ENCODE data around the gene DYNC1I1.

DYNC1I1 gene

GRCh38 chr7:95772298-95772770 is at the start of gene DYNC1I1:
Gene DYNC1I1 (plus strand): TSS chr7:95772554. CDS start chr7:95804730, 32,176 bp downstream.
- Mint-ChIP-seq H3K9me3 (no peaks in the 10 kb centered on the region), H3K4me1 (ENCODE audit: low read depth) (peaks cover 4% of the 10 kb centered on the region), H3K27ac (no peak within 1 kb of the TSS), H3K4me3 (peak within 1 kb of the TSS; percentile 70), H3K27me3 (peaks cover 32% of the 10 kb centered on the region), H3K36me3 (ENCODE audit: low read depth) (no peaks in the 10 kb centered on the region)

DNA sequence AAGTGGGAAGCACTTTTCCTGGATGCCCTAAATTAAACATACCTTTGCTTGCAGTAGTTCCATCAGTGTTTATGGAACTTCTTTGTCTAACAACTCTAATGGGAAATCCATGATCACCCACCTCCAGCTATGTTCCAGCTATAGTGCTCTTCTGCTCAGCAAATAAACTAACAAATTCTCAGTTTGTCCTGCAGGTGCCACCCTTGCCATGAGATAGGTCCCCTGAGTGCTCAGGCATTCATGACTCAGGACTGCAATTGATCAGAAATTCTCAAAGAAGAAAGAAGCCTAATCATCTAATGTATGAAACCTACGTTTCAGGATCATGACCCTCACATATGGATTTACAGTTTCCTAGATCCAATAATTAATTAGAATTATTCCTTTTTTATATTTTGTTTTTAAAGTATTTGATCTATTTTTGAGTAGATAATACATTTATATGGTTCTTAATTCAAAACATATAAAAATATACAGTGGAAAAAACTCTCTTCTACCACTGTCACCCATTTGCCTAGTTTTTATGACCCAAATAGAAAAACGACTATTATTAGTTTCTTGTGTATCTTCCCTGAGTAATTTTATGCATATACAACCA is 48.7 kb upstream of the DYNC1I1 start:
- no peak overlapping the region for H3K27ac Mint-ChIP-seq
- no peaks in the 10 kb centered on the region for H3K4me1 Mint-ChIP-seq (ENCODE audit: low read depth)
- H3K4me3 Mint-ChIP-seq, result no peak overlapping the region
- H3K36me3 Mint-ChIP-seq (ENCODE audit: low read depth), result no peaks in the 10 kb centered on the region
- peaks cover 8% of the 10 kb centered on the region for H3K27me3 Mint-ChIP-seq
- H3K9me3 Mint-ChIP-seq, result no peaks in the 10 kb centered on the region

DNA sequence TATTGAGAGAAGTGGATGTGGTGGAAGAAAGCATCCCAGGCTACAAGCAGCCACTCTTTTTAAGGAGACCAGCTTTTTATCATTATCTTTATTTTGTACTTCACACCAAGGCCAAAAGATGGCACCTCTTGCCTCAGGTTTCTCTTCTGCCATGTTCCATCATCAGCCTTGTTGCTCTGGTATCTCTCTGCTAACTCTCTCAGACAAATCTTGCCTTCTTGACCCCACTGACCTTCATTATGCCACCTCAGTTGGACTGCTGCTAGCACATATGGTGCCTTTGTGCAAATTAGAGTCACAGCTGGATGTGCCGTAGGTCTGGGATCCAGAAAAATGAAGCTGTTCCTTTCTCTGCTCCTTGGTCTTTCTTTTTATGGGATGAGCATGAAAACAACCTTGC is 47.1 kb upstream of the DYNC1I1 start:
- Mint-ChIP-seq H3K9me3 (no peaks in the 10 kb centered on the region), H3K4me1 (ENCODE audit: low read depth) (no peaks in the 10 kb centered on the region), H3K27ac (no peak overlapping the region), H3K27me3 (peaks cover 8% of the 10 kb centered on the region), H3K4me3 (no peak overlapping the region), H3K36me3 (ENCODE audit: low read depth) (no peaks in the 10 kb centered on the region)

GRCh38 chr7:95730493-95731280 is 41.7 kb upstream of the DYNC1I1 start:
- Mint-ChIP-seq H3K4me1 (ENCODE audit: low read depth) (no peaks in the 10 kb centered on the region), H3K27ac (no peak overlapping the region), H3K9me3 (no peaks in the 10 kb centered on the region), H3K36me3 (ENCODE audit: low read depth) (no peaks in the 10 kb centered on the region), H3K27me3 (no peaks in the 10 kb centered on the region), H3K4me3 (no peak overlapping the region)

- no peaks in the 10 kb centered on the region for H3K36me3 Mint-ChIP-seq (ENCODE audit: low read depth)
- no peaks in the 10 kb centered on the region for H3K9me3 Mint-ChIP-seq
- H3K27me3 Mint-ChIP-seq, result no peaks in the 10 kb centered on the region
- no peaks in the 10 kb centered on the region for H3K4me1 Mint-ChIP-seq (ENCODE audit: low read depth)
- H3K4me3 Mint-ChIP-seq, result no peak overlapping the region
- H3K27ac Mint-ChIP-seq, result no peak overlapping the region
Measured at GRCh38 chr7:95736635-95737034, 35.7 kb upstream of the DYNC1I1 start.

- no peaks in the 10 kb centered on the region for H3K27me3 Mint-ChIP-seq
- no peak overlapping the region for H3K27ac Mint-ChIP-seq
- H3K4me3 Mint-ChIP-seq, result no peak overlapping the region
- no peaks in the 10 kb centered on the region for H3K4me1 Mint-ChIP-seq (ENCODE audit: low read depth)
- no peaks in the 10 kb centered on the region for H3K9me3 Mint-ChIP-seq
- no peaks in the 10 kb centered on the region for H3K36me3 Mint-ChIP-seq (ENCODE audit: low read depth)
Measured at GRCh38 chr7:95737828-95738505, 34.4 kb upstream of the DYNC1I1 start.

DNA sequence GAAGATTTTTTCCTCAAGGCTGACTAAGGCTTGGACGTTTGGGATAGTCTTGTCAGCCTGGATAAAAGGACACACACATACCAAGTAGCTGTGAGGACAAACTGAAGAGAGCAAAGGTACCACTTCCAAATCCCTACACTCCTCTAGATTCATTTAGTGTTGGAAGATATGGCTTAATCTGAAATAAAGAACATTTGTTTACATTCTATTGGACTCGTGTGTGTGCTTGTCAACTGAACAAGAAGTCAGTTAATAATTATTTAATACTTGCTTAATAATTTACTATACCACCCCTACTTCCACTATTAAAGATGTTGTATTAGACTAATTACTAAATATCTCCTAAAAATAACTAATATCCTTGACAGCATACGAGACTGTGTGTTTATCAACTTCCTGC is 23.3 kb upstream of the DYNC1I1 start:
- H3K27ac Mint-ChIP-seq, result no peak overlapping the region
- H3K4me3 Mint-ChIP-seq, result no peak overlapping the region
- H3K4me1 Mint-ChIP-seq (ENCODE audit: low read depth), result no peaks in the 10 kb centered on the region
- H3K36me3 Mint-ChIP-seq (ENCODE audit: low read depth), result no peaks in the 10 kb centered on the region
- no peaks in the 10 kb centered on the region for H3K9me3 Mint-ChIP-seq
- peaks cover 5% of the 10 kb centered on the region for H3K27me3 Mint-ChIP-seq

DNA sequence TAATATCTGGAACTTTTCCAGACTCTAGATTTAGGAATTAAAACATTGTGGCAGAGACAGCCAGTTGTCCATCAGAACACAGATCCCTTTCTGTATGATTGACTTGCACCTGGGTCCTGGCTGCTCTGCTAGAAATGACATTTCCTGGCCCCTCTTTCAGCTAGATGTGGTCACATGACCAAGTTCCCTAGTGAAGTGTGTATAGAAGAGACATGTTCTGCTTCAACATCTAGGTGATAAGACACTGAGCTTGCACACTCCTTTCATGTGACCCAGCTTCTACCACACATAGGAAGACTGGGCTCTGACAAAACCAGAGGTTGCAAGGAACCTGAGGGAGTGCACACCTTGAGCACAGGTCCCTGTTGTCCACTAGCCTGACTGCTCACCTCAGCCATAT is 22.8 kb upstream of the DYNC1I1 start:
- H3K27ac Mint-ChIP-seq, result no peak overlapping the region
- no peak overlapping the region for H3K4me3 Mint-ChIP-seq
- no peaks in the 10 kb centered on the region for H3K9me3 Mint-ChIP-seq
- peaks cover 5% of the 10 kb centered on the region for H3K27me3 Mint-ChIP-seq
- no peaks in the 10 kb centered on the region for H3K4me1 Mint-ChIP-seq (ENCODE audit: low read depth)
- no peaks in the 10 kb centered on the region for H3K36me3 Mint-ChIP-seq (ENCODE audit: low read depth)

- Mint-ChIP-seq H3K27ac (no peak overlapping the region), H3K36me3 (ENCODE audit: low read depth) (no peaks in the 10 kb centered on the region)
Measured at GRCh38 chr7:95753440-95753839, 18.9 kb upstream of the DYNC1I1 start.

DNA sequence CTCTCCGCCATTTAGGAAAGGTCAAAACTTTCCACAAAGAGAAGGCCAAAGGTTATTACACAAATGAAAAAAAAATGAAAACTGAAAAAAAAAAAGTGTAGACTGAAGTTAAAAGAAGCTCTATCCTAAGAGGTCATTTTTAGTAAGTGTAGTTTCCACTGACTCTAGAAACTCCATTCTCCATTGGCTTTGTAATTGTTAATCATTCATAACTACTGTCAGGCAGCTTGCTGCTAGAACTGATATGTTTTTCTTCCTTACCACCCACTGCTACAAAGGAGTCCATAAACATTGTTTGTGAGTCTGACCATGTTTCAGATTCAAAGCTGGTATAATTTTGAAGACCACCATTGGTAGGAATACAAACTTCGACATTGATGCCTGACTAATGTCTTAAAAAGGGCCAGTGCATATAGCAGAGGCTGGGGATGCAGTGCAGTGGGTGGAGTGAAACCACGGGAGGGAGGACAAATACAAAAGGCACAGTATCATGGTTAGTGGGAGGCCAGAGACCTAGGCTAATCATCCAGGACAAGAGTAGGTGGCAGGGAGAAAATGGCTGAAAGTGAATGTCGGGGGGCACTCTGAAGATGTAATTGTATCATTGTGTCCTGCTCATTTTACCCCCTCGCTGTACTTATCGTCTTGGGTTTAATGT is 16.9 kb upstream of the DYNC1I1 start:
- Mint-ChIP-seq H3K27ac (no peak overlapping the region), H3K4me3 (no peak overlapping the region), H3K36me3 (ENCODE audit: low read depth) (no peaks in the 10 kb centered on the region), H3K9me3 (peaks cover 6% of the 10 kb centered on the region), H3K27me3 (peaks cover 17% of the 10 kb centered on the region), H3K4me1 (ENCODE audit: low read depth) (no peaks in the 10 kb centered on the region)

More at GRCh38 chr7:95753440-95753839, 18.9 kb upstream of the DYNC1I1 start:
- Mint-ChIP-seq H3K9me3 (peaks cover 6% of the 10 kb centered on the region), H3K4me3 (no peak overlapping the region), H3K4me1 (ENCODE audit: low read depth) (no peaks in the 10 kb centered on the region), H3K27me3 (peaks cover 17% of the 10 kb centered on the region)

DNA sequence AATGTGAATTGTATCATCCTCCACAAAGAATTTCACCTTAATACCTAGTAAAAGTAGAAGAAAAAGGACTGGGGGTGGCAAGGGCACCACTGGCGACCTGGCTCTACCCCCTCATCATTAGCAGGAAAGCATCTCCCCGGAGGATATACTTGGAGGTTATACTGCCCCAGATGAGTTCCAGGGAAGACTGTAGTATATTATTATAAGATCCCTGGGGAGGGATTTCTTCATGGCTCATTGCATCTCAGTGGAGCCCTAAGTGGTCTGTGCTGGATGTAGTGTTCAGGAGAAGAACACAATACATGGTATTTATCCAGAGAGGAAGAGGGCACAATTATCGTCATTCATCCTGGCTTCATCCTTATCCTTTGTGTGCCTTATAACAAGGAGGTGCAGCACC is 14.2 kb upstream of the DYNC1I1 start:
- no peaks in the 10 kb centered on the region for H3K4me1 Mint-ChIP-seq (ENCODE audit: low read depth)
- H3K36me3 Mint-ChIP-seq (ENCODE audit: low read depth), result no peaks in the 10 kb centered on the region
- H3K4me3 Mint-ChIP-seq, result no peak overlapping the region
- H3K27me3 Mint-ChIP-seq, result peaks cover 17% of the 10 kb centered on the region
- H3K9me3 Mint-ChIP-seq, result peaks cover 6% of the 10 kb centered on the region
- H3K27ac Mint-ChIP-seq, result no peak overlapping the region

GRCh38 chr7:95766086-95766485 is 6.3 kb upstream of the DYNC1I1 start:
- peaks cover 8% of the 10 kb centered on the region for H3K27me3 Mint-ChIP-seq
- H3K27ac Mint-ChIP-seq, result no peak overlapping the region
- H3K9me3 Mint-ChIP-seq, result no peaks in the 10 kb centered on the region
- no peaks in the 10 kb centered on the region for H3K36me3 Mint-ChIP-seq (ENCODE audit: low read depth)
- no peaks in the 10 kb centered on the region for H3K4me1 Mint-ChIP-seq (ENCODE audit: low read depth)
- no peak overlapping the region for H3K4me3 Mint-ChIP-seq

GRCh38 chr7:95766657-95767056 is 5.7 kb upstream of the DYNC1I1 start:
- Mint-ChIP-seq H3K27ac (no peak overlapping the region), H3K4me3 (no peak overlapping the region), H3K36me3 (ENCODE audit: low read depth) (no peaks in the 10 kb centered on the region), H3K27me3 (peaks cover 10% of the 10 kb centered on the region), H3K4me1 (ENCODE audit: low read depth) (no peaks in the 10 kb centered on the region), H3K9me3 (no peaks in the 10 kb centered on the region)

- no peaks in the 10 kb centered on the region for H3K9me3 Mint-ChIP-seq
- H3K36me3 Mint-ChIP-seq (ENCODE audit: low read depth), result no peaks in the 10 kb centered on the region
- peaks cover 32% of the 10 kb centered on the region for H3K27me3 Mint-ChIP-seq
- no peak overlapping the region for H3K27ac Mint-ChIP-seq
- H3K4me1 Mint-ChIP-seq (ENCODE audit: low read depth), result peaks cover 4% of the 10 kb centered on the region
- no peak overlapping the region for H3K4me3 Mint-ChIP-seq
Measured at GRCh38 chr7:95772771-95773581, 622 bp downstream of the DYNC1I1 start.

Measured in stimulated activated naive CD8-positive, alpha-beta T cell treated with anti-CD3 and anti-CD28 coated beads, Interleukin-15, Interleukin-2, amounts not matched to agents 100 ng/mL and 50 ng/mL, for 24 hours (primary cell).